Neuronal stem cell (in vitro differentiated cells): Measurements from ENCODE around the gene KRTAP9-1.
A peak's percentile ranks its signal among the peaks of the same experiment; 100 is the strongest.

Experiments
- DNase-seq: peaks from one replicate; pipeline ENCODE4 v3.0.0-alpha.2; 2013; ENCODE audit warnings: low spot score
- H2AFZ ChIP-seq: one replicate; pipeline ENCODE4 v1.6.1; 2013; ENCODE audit warnings: mild to moderate bottlenecking, low read length, inconsistent platforms
- H2AK5ac ChIP-seq: 2 replicates; pipeline ENCODE4 v1.6.1; 2013; ENCODE audit warnings: low read depth, mild to moderate bottlenecking, inconsistent platforms, low read length, moderate library complexity, mixed read lengths
- H2BK120ac ChIP-seq: 2 replicates; pipeline ENCODE4 v1.6.1; 2013; ENCODE audit warnings: low read depth, mild to moderate bottlenecking, inconsistent platforms, low read length, moderate library complexity, mixed read lengths
- H2BK12ac ChIP-seq: one replicate; pipeline ENCODE4 v1.6.1; 2013; ENCODE audit warnings: low read length, inconsistent platforms
- H2BK15ac ChIP-seq: 2 replicates; pipeline ENCODE4 v1.6.1; 2013; ENCODE audit warnings: mild to moderate bottlenecking, low read length, inconsistent platforms, mixed read lengths
- H2BK5ac ChIP-seq: one replicate; pipeline ENCODE4 v1.6.1; 2013; ENCODE audit warnings: inconsistent platforms, mild to moderate bottlenecking, low read length, moderate library complexity
- H3K14ac ChIP-seq: one replicate; pipeline ENCODE4 v1.6.1; 2013; ENCODE audit warnings: low read length, inconsistent platforms
- H3K18ac ChIP-seq: 2 replicates; pipeline ENCODE4 v1.6.1; 2013; ENCODE audit warnings: low read length, inconsistent platforms
- H3K23ac ChIP-seq: 2 replicates; pipeline ENCODE4 v1.6.1; 2013; ENCODE audit warnings: low read depth, mild to moderate bottlenecking, mixed read lengths, low read length, inconsistent platforms; ENCODE audit not compliant: poor library complexity
- H3K27ac ChIP-seq: replicated peaks from 3 replicates; pipeline ENCODE4 v1.5.1; 2013; ENCODE audit warnings: low read length, inconsistent platforms
- H3K27me3 ChIP-seq, 3 experiments: 2 replicates each; pipeline ENCODE4 v1.6.1; 2013; ENCODE audit warnings: low read length in 3 of 3, mild to moderate bottlenecking in 2 of 3, inconsistent platforms in 1 of 3, low read depth in 1 of 3, mixed read lengths in 1 of 3, moderate library complexity in 1 of 3; ENCODE audit not compliant: control insufficient read depth in 3 of 3, insufficient read depth in 3 of 3
- H3K36me3 ChIP-seq, 2 donors: replicated peaks in 1 of 2; 2 replicates each; pipeline ENCODE4 v1.6.1; 2013; ENCODE audit warnings: low read length in 2 of 2; ENCODE audit not compliant: control insufficient read depth in 2 of 2, insufficient read depth in 2 of 2
- H3K4ac ChIP-seq: 2 replicates; pipeline ENCODE4 v1.6.1; 2013; ENCODE audit warnings: inconsistent platforms, mild to moderate bottlenecking, low read length, moderate library complexity
- H3K4me1 ChIP-seq, 2 donors: 1 replicate in 1 of 2; 2 replicates in 1 of 2; pipeline ENCODE4 v1.6.1; 2013; ENCODE audit warnings: low read length in 2 of 2, low read depth in 1 of 2; ENCODE audit not compliant: control insufficient read depth in 2 of 2, insufficient read depth in 1 of 2
- H3K4me2 ChIP-seq: one replicate; pipeline ENCODE4 v1.6.1; 2013; ENCODE audit warnings: mild to moderate bottlenecking, low read length, inconsistent platforms; ENCODE audit not compliant: insufficient read depth, poor library complexity, severe bottlenecking
- H3K4me3 ChIP-seq, 2 donors: 2 replicates each; pipeline ENCODE4 v1.5.1; 2013; ENCODE audit warnings: low read length in 2 of 2, mild to moderate bottlenecking in 2 of 2, inconsistent platforms in 1 of 2, moderate library complexity in 1 of 2
- H3K79me1 ChIP-seq: one replicate; pipeline ENCODE4 v1.6.1; 2013; ENCODE audit warnings: low read depth, mild to moderate bottlenecking, inconsistent platforms, low read length, moderate library complexity
- H3K9ac ChIP-seq: one replicate; pipeline ENCODE4 v1.6.1; 2013; ENCODE audit warnings: mild to moderate bottlenecking, low read depth, low read length, inconsistent platforms; ENCODE audit not compliant: poor library complexity
- H3K9me3 ChIP-seq, 2 donors: replicated peaks in 1 of 2; 2 replicates each; pipeline versions ENCODE3 to v1.6.1; 2013; ENCODE audit warnings: low read length in 2 of 2, mild to moderate bottlenecking in 2 of 2, inconsistent platforms in 1 of 2, low read depth in 1 of 2, mixed read lengths in 1 of 2, moderate library complexity in 1 of 2; ENCODE audit not compliant: control insufficient read depth in 2 of 2, insufficient read depth in 1 of 2
- H4K8ac ChIP-seq: one replicate; pipeline ENCODE4 v1.6.1; 2013; ENCODE audit warnings: low read depth, mild to moderate bottlenecking, inconsistent platforms, low read length, moderate library complexity
- H4K91ac ChIP-seq: one replicate; pipeline ENCODE4 v1.6.1; 2013; ENCODE audit warnings: low read length, low read depth, mild to moderate bottlenecking, inconsistent platforms; ENCODE audit not compliant: poor library complexity
- WGBS, 2 donors: extraction: QIAGEN DNeasy Blood & Tissue Kit; methylation state at CpG; one replicate each; pipeline ENCODE4 v1.1.7; 2013; ENCODE audit warnings: missing lambda C conversion rate in 2 of 2, mixed read lengths in 1 of 2; ENCODE audit not compliant: insufficient read length in 2 of 2, insufficient replicate concordance in 1 of 2; ENCODE audit errors: extremely low coverage in 2 of 2; 5-methylcytosine and 5-hydroxymethylcytosine counted together

Gene KRTAP9-1

DNA sequence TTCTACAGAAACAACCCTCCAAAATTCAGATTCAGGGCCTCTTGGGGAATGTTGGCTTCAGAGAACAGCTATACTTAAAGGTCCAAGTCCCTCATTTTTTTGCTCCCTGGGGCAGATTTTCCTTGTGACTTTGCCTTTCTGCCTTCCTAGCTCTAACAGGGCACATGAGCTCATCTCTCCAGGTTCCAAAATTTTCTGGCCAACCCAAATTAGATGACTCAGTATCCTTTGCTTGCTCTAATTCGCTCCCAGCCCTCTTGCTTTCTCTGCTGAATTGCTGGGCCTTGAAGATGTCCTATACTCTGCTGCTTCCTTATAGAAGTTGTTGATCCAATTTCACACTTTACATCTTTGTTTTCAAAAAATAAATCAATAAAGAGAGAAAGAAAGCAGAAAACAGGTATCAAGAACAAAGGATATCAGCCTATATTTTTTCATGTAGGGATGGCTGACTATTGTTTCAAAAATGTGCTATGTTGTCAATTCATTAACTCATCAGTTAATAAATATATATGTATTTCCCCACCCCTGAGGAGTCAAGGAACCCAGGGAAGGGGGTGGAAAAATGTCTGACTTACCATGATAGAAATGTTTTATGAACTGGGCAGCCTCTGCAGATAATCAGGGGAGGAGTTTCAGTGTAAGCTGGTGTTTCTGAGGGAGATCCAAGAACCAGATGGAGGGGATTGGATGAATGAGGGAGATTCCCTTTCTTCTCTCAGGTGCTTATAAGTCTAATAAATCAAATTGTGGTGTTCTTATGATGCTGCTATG, 10.7 kb upstream of the KRTAP9-1 start:
- Histone ChIP-seq H3K4me2 (no peak overlapping the region), H3K18ac (no peak overlapping the region), H3K27ac (no peak overlapping the region), H3K4me1 (no peaks in the 10 kb centered on the region), H3K36me3 (no peaks in the 10 kb centered on the region), H2BK120ac (no peak overlapping the region), H4K8ac (no peak overlapping the region), H2AFZ (no peak overlapping the region), H3K4me3 (no peak overlapping the region), H2AK5ac (no peak overlapping the region), H2BK15ac (no peak overlapping the region), H3K9me3 (no peaks in the 10 kb centered on the region), H4K91ac (no peak overlapping the region), H2BK5ac (no peak overlapping the region), H3K4ac (no peak overlapping the region), H2BK12ac (no peak overlapping the region), H3K27me3 (peaks cover 0 to 10% (median 0%) of the 10 kb centered on the region in 3 experiments), H3K79me1 (no peaks in the 10 kb centered on the region), H3K14ac (no peak overlapping the region), H3K23ac (no peak overlapping the region), H3K9ac (no peak overlapping the region)
- no CpG with 5 or more reads among the region's 1 CpG for WGBS, 2 donors
- DNase-seq, result no peak

DNA sequence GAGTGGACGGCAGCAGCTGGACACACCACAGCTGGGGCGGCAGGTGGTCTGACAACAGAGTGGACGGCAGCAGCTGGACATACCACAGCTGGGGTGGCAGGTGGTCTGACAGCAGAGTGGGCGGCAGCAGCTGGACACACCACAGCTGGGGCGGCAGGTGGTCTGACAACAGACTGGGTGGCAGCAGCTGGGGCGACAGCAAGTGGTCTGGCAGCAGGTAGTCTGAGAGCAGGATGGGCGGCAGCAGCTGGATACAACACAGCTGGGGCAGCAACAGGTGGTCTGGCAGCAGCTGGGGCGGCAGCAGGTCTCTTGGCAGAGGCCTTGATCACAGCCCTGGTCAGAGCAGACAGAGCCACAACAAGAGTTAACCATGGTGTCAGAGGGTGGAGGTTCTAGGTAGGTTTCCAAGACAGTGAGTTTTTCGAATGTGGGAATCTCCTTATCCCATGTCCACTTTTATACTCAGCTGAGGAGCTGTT, 5.2 kb upstream of the KRTAP9-1 start, which contains the start of gene KRTAP4-1:
KRTAP4-1 (minus strand) TSS at position 432 of the 482 bp plus-strand sequence; CDS start at position 375, 57 bp downstream.
- H3K27me3 ChIP-seq, result no peaks in the 10 kb centered on the region
- H3K9ac ChIP-seq, result peak within 1 kb of the TSS; percentile 30
- H3K14ac ChIP-seq, result no peak within 1 kb of the TSS

DNA sequence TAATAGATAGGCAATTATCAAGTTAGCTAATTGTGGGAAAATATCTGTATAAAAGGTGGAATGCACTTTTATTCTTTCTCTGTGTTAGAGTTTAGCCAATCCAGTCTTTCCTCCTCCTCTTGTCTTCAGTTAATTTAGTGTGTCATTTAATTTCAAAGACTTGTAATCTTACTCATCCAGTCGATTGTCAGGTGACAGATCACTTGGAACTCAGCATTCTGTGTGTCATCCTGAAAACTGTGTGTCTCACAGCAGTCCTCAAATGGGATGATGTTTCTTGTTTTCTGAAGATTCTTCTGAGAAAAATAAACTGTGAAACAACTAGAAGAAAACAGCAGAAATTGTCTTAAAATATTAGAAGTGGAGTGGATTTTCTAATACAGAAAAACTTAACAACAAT, 4.7 kb upstream of the KRTAP9-1 start:
- WGBS, 2 donors, result no CpG with 5 or more reads among the region's 1 CpG
- H4K91ac ChIP-seq, result no peak overlapping the region
- DNase-seq, result no peak

More for the DNA sequence above, 5.2 kb upstream of the KRTAP9-1 start, which contains the start of gene KRTAP4-1:
- DNase-seq, result no peak
- Histone ChIP-seq H3K4me3 (no peak within 1 kb of the TSS), H3K36me3 (no peaks in the 10 kb centered on the region), H4K91ac (no peak within 1 kb of the TSS), H2BK15ac (no peak within 1 kb of the TSS), H2BK120ac (no peak within 1 kb of the TSS), H3K4ac (no peak within 1 kb of the TSS), H3K79me1 (no peaks in the 10 kb centered on the region), H4K8ac (no peak within 1 kb of the TSS), H2AK5ac (no peak within 1 kb of the TSS), H3K23ac (no peak within 1 kb of the TSS), H2AFZ (no peak within 1 kb of the TSS), H3K4me1 (peaks cover 0 to 2% of the 10 kb centered on the region in 2 donors), H2BK5ac (no peak within 1 kb of the TSS), H3K27ac (no peak within 1 kb of the TSS), H3K9me3 (no peaks in the 10 kb centered on the region), H3K4me2 (no peak within 1 kb of the TSS), H2BK12ac (no peak within 1 kb of the TSS), H3K18ac (peak within 1 kb of the TSS; percentile 21)
- no CpG with 5 or more reads among the region's 9 CpGs for WGBS, 2 donors

DNA sequence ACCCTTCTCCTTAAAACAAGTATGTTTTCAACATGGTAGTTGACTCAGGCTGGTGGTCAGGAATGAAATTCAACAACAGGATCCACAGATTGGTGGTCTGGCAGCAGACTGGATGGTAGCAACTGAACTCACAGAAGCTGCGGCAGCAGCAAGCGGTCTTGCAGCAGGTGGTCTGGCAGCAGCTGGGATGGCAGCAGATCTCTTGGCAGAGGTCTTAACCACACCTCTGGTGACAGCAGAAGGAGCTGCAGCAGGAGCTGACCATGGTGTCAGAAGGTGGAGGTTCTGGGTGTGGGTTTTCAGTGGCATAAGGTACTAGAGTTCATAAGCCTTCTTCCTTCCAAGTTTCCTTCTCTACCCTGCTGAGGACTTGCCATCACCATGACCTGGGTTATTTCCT, 2.8 kb upstream of the KRTAP9-1 start:
- Histone ChIP-seq H2BK15ac (no peak overlapping the region), H3K18ac (peak overlapping the region; percentile 52), H3K9me3 (no peaks in the 10 kb centered on the region), H4K91ac (no peak overlapping the region), H2BK5ac (no peak overlapping the region), H3K27ac (no peak overlapping the region), H3K4me1 (peaks cover 0 to 2% of the 10 kb centered on the region in 2 donors), H3K27me3 (no peaks in the 10 kb centered on the region), H3K9ac (no peak overlapping the region), H3K14ac (no peak overlapping the region), H3K4me3 (no peak overlapping the region), H3K79me1 (no peaks in the 10 kb centered on the region), H3K23ac (no peak overlapping the region), H3K4me2 (no peak overlapping the region), H2BK120ac (no peak overlapping the region), H4K8ac (no peak overlapping the region), H2BK12ac (no peak overlapping the region), H2AK5ac (no peak overlapping the region), H2AFZ (no peak overlapping the region), H3K36me3 (no peaks in the 10 kb centered on the region), H3K4ac (no peak overlapping the region)
- WGBS, 2 donors, result no CpG with 5 or more reads among the region's 2 CpGs
- no peak for DNase-seq

More for the DNA sequence above, 4.7 kb upstream of the KRTAP9-1 start:
- H2BK12ac ChIP-seq, result no peak overlapping the region
- H2BK5ac ChIP-seq, result no peak overlapping the region
- H3K27me3 ChIP-seq, result no peaks in the 10 kb centered on the region
- H3K23ac ChIP-seq, result no peak overlapping the region
- no peak overlapping the region for H3K4me3 ChIP-seq
- no peak overlapping the region for H2BK120ac ChIP-seq
- peaks cover 0 to 2% of the 10 kb centered on the region in 2 donors for H3K4me1 ChIP-seq
- H3K9me3 ChIP-seq, result no peaks in the 10 kb centered on the region
- no peaks in the 10 kb centered on the region for H3K36me3 ChIP-seq
- H2BK15ac ChIP-seq, result no peak overlapping the region
- no peak overlapping the region for H2AK5ac ChIP-seq
- no peak overlapping the region for H3K14ac ChIP-seq
- no peaks in the 10 kb centered on the region for H3K79me1 ChIP-seq
- H3K9ac ChIP-seq, result no peak overlapping the region
- no peak overlapping the region for H3K4me2 ChIP-seq
- H2AFZ ChIP-seq, result no peak overlapping the region
- no peak overlapping the region for H3K18ac ChIP-seq
- no peak overlapping the region for H4K8ac ChIP-seq
- H3K27ac ChIP-seq, result no peak overlapping the region
- H3K4ac ChIP-seq, result no peak overlapping the region
